ENCODE results near the gene SPTBN1. TPM values are rescaled to one million over a fixed set of nuclear protein-coding genes. Genes with fewer than 3 reads are reported as not detected.

SPTBN1 gene
- total RNA-seq, 1 donor from 2014 or later: 601 TPM

DNA sequence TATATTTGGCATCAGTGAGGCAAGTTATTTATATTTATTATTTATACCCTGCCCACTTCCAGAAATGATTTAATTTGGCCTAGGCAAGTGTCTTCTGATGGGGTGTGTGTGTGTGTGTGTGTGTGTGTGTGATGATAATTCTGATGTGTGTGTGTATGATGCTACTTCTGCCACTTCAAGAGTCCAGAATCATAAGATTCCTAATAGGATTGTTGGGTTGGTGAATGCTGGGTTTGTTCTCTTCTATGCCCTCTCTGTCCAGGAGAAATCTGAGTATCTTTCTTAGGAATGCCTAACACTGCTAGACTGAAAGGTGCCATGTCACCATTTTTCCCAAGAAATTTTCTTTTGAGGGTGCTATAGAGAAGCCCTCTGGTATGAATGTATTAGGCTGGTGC lies 122.5 kb downstream of the SPTBN1 start:
- no peaks in the 10 kb centered on the region for H3K27me3 ChIP-seq (ENCODE audit: low read depth)
- H3K4me3 ChIP-seq: no peak overlapping the region
- ATAC-seq (no peak), DNase-seq (no peak)
- no peaks in the 10 kb centered on the region for H3K36me3 ChIP-seq
- intact Hi-C loops (cut with DNase I): no loop called here
- peaks cover 91% of the 10 kb centered on the region for H3K4me1 ChIP-seq
- H3K27ac ChIP-seq: no peak overlapping the region
- TF ChIP-seq, protein P1, sequence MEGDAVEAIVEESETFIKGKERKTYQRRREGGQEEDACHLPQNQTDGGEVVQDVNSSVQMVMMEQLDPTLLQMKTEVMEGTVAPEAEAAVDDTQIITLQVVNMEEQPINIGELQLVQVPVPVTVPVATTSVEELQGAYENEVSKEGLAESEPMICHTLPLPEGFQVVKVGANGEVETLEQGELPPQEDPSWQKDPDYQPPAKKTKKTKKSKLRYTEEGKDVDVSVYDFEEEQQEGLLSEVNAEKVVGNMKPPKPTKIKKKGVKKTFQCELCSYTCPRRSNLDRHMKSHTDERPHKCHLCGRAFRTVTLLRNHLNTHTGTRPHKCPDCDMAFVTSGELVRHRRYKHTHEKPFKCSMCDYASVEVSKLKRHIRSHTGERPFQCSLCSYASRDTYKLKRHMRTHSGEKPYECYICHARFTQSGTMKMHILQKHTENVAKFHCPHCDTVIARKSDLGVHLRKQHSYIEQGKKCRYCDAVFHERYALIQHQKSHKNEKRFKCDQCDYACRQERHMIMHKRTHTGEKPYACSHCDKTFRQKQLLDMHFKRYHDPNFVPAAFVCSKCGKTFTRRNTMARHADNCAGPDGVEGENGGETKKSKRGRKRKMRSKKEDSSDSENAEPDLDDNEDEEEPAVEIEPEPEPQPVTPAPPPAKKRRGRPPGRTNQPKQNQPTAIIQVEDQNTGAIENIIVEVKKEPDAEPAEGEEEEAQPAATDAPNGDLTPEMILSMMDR (IDR thresholded peaks at IDR 0.05): no peak
- no peaks in the 10 kb centered on the region for H3K9me3 ChIP-seq

DNA sequence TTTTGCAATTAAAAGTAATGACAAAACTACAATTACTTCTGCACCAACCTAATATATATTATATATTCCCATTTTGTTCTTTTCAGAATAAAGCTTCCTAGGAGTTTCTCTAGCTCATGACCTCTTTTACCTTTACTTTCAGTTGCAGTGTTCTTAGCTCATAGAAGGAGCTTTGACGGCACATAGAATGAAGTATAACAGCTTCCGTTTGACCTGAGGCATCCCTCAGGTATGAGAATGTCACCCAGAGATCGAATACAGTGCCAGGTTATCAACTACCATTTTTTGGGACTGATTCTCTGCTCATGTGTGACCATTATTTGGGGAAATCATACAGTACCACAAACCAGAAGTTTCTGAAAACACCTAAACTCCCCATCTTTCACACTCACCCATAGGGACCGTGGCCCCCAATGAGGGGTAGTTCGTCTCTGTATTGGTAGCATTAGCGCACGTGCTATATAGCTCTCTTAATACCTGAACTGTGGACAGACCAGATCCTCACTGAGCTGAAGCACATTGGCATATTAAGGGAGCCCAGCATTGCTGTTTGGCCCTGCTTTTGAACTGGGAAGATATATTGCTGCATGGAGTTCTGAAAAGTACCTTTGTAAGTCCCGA lies 123.0 kb downstream of the SPTBN1 start:
- Histone ChIP-seq H3K27ac (peak overlapping the region; percentile 34), H3K9me3 (no peaks in the 10 kb centered on the region), H3K36me3 (no peaks in the 10 kb centered on the region), H3K4me3 (no peak overlapping the region), H3K4me1 (peaks cover 89% of the 10 kb centered on the region), H3K27me3 (ENCODE audit: low read depth) (no peaks in the 10 kb centered on the region)
- no peak for DNase-seq
- no peak for ATAC-seq
- TF ChIP-seq, protein P1 (IDR thresholded peaks at IDR 0.05): no peak
- intact Hi-C loops (cut with DNase I): no loop called here

DNA sequence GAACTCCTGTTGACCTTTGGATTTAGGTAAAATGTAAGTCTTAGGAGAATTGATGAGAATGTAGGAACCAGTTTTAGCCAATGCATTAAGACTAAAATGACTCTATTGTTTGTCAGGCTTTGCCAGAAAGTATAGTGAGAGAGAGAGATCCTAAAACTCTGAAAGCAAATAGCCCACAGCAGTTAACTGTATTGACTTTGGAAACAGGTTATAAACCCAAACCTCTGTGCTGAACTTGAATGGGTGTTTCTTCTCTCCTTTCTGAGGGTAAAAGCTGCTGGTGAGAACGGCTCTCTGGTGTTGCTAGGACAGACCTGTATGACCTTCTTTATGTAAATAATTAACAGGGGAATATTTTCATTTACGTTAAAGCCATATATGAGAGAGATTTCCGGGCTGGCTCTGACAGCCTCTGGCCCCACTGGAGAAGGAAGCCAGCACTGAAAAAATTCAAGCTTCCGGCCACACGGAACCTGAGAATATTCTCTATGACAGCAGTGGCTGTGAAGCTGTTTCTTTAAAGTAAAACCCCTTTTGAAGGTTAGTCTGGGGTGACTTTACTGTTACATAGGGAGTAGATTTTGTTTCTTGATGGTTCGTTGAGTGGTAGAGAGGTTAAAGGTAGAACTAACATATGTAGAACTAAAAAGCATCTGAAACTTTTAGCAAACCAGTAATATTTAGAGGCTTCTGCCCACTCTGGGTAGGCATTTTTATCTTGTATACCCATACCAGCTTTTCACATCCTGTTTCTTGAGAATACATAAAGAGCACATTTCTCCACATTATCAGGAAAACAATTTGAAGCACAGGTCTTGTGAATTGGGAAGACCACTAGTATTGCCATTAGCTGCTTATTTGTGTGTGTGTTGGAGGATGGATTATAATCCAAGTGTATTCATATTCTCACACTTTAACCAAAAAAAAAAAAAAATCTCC lies 123.8 kb downstream of the SPTBN1 start:
- intact Hi-C loops (cut with DNase I): no loop called here
- H3K36me3 ChIP-seq: no peaks in the 10 kb centered on the region
- DNase-seq: no peak
- no peaks in the 10 kb centered on the region for H3K27me3 ChIP-seq (ENCODE audit: low read depth)
- H3K4me1 ChIP-seq: peaks cover 89% of the 10 kb centered on the region
- no peaks in the 10 kb centered on the region for H3K9me3 ChIP-seq
- H3K27ac ChIP-seq: peak overlapping the region; percentile 34
- TF ChIP-seq, protein P1 (IDR thresholded peaks at IDR 0.05): no peak
- peak in 1 of 2 donors; percentile 31 for ATAC-seq
- H3K4me3 ChIP-seq: no peak overlapping the region

DNA sequence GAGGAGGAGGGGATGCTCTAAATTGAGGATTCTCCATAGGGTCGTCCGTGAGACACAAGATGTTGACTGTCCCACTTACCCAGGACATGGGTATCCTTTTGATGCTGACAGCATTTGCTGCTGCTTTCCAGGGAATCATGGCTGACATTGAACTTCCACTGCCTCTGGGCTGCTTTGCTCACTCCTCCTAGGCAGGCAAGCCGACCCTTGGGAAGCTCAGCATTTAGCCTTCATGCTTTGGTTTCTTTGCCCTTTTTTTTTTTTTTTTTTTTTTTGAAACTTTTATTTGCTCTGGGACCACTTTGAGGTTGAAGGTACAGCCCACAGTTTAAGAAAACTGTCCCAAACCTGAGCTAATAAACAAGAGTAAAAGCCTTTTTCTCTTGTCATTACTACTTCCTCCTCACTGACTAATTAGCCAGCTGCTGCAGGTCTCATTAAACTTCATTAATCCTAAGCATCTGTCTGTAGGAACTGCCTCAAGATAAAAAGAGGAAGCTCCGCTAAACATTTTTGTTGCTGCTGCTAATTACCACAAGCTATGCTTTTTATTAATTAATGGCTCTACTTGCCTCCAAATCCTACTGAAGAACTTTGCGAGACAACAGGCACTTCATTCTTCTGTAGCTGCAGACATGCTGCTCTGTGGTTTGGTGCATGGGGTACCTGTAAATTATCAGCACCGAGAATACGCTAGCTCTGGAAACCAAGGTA lies 125.4 kb downstream of the SPTBN1 start:
- no peak for ATAC-seq
- H3K27ac ChIP-seq: no peak overlapping the region
- peaks cover 91% of the 10 kb centered on the region for H3K4me1 ChIP-seq
- H3K27me3 ChIP-seq (ENCODE audit: low read depth): no peaks in the 10 kb centered on the region
- H3K4me3 ChIP-seq: no peak overlapping the region
- intact Hi-C loops (cut with DNase I): no loop called here
- no peaks in the 10 kb centered on the region for H3K9me3 ChIP-seq
- TF ChIP-seq, protein P1 (IDR thresholded peaks at IDR 0.05): no peak
- DNase-seq: no peak
- no peaks in the 10 kb centered on the region for H3K36me3 ChIP-seq

DNA sequence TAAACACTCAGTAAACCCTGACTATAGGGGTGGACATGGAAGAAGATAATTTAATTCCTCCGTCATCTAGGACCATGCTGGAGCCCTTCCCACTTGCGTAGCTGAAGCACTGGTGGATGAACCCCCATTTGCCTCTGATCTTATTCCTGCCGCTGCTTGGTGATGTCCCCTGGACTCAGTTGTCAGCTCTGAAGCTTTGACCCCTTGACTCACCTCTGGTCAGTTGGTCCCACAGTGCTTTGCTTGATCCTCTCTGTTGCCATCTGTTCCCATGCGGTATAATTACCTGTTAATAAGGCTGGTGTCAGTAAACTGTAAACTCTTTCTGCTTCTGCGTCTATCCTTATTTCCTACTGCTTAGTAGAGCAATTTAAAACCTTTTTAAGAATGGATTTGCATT lies 126.9 kb downstream of the SPTBN1 start:
- Histone ChIP-seq H3K36me3 (peaks cover 4% of the 10 kb centered on the region), H3K4me1 (peaks cover 86% of the 10 kb centered on the region), H3K4me3 (no peak overlapping the region), H3K27ac (no peak overlapping the region), H3K27me3 (ENCODE audit: low read depth) (no peaks in the 10 kb centered on the region), H3K9me3 (no peaks in the 10 kb centered on the region)
- no peak for DNase-seq
- no peak for ATAC-seq
- intact Hi-C loops (cut with DNase I): no loop called here
- TF ChIP-seq, protein P1 (IDR thresholded peaks at IDR 0.05): no peak
